Fibroblast of skin of right quadriceps (primary cell): Measurements from ENCODE around the gene LTB4R.
A peak's percentile ranks its signal among the peaks of the same experiment; 100 is the strongest.

ENCODE experiments used
- DNase-seq: peaks from one replicate; pipeline ENCODE4 v3.0.0-alpha.2; 2013

Gene LTB4R, protein sequence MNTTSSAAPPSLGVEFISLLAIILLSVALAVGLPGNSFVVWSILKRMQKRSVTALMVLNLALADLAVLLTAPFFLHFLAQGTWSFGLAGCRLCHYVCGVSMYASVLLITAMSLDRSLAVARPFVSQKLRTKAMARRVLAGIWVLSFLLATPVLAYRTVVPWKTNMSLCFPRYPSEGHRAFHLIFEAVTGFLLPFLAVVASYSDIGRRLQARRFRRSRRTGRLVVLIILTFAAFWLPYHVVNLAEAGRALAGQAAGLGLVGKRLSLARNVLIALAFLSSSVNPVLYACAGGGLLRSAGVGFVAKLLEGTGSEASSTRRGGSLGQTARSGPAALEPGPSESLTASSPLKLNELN

DNA sequence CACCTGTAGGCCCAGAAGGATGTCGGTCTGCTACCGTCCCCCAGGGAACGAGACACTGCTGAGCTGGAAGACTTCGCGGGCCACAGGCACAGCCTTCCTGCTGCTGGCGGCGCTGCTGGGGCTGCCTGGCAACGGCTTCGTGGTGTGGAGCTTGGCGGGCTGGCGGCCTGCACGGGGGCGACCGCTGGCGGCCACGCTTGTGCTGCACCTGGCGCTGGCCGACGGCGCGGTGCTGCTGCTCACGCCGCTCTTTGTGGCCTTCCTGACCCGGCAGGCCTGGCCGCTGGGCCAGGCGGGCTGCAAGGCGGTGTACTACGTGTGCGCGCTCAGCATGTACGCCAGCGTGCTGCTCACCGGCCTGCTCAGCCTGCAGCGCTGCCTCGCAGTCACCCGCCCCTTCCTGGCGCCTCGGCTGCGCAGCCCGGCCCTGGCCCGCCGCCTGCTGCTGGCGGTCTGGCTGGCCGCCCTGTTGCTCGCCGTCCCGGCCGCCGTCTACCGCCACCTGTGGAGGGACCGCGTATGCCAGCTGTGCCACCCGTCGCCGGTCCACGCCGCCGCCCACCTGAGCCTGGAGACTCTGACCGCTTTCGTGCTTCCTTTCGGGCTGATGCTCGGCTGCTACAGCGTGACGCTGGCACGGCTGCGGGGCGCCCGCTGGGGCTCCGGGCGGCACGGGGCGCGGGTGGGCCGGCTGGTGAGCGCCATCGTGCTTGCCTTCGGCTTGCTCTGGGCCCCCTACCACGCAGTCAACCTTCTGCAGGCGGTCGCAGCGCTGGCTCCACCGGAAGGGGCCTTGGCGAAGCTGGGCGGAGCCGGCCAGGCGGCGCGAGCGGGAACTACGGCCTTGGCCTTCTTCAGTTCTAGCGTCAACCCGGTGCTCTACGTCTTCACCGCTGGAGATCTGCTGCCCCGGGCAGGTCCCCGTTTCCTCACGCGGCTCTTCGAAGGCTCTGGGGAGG is at the start of gene LTB4R:
LTB4R (plus strand) TSS at position 857 of the 959 bp plus-strand sequence. CDS start 4,150 bp downstream, outside the sequence.
- DNase-seq, result peak; percentile 66

DNA sequence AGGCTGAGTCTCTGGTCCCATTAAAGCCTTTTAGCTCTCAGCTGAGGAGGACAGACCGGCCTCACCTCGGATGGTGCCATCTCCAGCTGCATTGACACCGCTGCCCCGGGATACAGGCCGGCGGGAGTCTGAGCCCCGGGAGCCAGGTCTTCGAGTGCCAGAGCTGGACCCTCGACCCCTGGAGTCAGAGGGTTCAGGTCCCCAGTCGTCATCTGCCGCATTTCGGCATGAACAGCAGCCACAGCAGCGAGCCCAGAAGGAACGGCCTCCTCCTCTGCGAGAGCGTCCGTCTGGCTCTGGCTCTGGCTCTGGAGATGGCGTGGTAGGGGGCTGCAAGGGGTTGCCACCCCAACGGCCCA is 49.4 kb upstream of the LTB4R start:
- no peak for DNase-seq

DNA sequence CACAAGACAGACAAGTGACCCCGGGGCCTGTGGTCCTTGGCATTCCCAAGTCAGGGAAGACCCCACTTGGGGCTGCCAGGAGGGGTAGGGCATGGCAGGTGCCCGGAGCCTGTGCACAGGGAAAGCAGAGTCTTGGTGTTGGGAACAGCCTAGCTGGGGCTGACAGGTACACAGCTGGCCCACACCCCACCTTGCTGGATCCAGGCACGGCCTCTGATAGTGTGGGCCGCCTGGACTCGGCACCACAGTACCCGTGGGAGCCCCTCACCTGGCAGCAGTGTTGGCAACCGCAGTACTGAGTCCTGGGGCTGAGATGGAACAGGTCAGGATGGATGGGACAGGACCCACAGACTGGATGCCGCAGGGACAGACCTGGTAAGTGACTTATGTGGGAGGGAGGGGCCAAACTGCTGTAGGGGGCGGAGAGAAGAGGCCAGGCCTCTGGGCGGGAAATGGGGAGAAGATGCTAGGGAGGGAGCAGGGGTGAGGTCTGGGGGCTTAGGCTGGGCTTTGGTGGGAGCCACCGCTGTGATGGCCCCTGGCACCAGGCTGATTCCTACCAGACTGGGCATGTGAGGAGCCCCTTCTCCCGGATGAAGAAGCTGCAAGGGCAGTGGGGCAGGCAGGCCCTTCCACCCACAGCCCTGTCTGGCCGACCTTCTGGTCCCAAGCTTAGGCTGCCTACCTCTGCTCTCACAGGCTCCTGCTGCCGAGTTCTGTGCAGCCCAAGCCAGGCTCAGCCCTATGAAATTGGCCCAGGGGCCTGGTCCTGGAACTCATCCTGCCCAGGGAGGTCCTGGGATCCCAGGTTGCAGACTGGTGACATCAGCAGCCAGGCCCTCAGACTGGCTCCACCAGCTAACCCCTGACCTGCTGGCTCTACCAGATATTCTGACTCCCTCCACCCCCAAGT is 48.2 kb upstream of the LTB4R start, which contains the start of gene TGM1:
TGM1 (minus strand) TSS at position 357 of the 913 bp plus-strand sequence. CDS start 825 bp downstream, outside the sequence.
- DNase-seq, result no peak

DNA sequence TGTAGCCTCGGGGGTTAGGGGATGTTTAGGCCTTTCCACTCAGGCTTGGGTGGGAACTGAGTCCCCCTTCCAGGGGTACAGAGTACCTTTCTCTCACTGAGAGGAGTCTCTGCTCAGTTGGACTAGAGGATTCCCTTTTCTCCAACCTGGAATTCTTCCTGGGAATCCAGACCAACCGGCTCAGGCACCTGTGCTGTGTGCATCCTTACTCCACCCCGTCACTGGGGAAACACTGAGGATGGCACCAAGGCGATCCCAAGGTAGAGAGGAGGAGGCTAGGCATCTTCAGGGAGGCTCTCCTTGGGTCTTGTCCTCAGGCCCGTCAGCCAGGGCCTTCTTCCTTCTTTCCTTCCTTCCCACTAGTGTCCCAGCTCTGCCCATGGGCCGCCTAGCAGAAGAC is 47.5 kb upstream of the LTB4R start:
- DNase-seq, result no peak

DNA sequence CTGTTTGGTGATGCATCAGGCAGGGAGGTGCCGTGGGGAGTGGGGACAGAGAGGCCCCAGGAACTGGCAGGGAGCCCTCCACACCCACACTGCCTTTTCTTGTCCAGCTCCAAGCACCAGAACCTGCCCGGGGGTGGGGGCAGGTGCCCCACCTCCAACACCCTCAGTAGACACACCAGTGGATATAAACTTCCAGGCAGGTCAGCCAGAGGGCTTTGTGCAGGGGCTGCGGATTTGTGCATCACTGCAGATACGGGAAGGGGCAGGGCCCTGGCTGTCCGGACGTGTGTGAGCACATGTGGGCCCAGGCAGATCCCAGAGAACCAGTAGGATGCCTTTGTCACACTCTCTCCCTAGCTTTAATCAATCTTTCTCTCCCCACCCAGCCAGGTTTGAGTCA is 47.0 kb upstream of the LTB4R start:
- no peak for DNase-seq

DNA sequence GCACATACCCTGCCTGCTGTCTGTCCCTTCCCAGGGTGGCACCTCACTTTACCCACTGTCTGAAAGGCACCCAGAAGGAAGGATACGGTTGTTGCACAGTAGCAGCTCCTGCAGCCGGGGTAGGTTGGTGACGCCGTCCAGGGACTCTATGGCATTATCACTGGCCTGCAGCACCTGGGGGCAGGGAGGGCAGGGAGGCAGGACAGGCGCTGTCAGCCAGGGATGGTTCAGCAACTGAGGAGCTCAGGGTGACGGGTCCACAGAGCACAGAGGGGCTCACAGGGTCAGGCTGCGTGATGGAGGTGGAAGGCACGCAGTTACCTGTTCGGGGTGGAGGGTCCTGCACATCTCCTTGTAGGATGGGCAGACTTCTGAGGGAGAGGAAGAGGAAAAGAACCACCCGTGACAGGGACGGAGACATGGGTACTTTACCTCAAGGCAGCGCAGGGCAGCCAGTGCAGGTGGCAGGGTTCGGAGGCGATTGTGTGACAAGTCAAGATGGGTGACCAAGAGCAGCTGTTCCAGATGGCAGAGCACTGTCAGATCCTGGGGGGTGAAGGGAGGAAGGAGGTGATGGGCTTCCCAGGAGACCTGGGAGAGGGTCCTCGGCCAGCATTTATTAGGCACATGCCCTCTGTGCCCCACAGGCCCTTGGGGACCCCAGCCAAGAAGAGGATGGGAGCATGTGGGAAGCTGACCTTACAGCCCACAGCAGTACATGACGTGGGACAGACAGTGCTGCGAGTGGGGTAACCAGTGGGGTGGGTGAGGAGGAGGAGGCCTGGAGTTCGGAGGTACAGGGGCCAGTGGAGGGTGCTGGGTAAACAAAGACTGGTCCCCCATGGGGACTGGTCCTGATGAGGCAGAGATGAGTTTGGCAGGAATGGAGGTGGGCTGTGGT is 44.7 kb upstream of the LTB4R start:
- DNase-seq, result no peak

DNA sequence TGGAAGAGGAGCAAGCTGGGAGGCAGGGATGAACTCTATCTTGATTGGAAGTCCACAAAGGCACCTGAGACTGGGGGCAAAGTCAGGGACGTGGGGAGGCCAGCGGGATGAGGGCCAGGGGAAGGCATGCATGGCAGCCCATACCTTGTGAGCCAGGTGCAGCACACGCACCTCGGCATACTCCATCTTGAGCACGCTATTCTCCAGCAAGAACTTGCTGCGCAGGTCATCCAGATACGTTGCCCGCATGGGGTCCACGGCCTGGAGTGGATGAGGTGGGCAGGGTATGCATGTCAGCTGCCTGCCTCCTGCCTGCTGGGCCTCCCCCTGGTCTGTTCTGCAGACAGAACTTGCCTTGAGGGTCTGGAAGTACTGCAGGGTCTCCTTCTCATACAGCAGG is 43.8 kb upstream of the LTB4R start:
- DNase-seq, result no peak

DNA sequence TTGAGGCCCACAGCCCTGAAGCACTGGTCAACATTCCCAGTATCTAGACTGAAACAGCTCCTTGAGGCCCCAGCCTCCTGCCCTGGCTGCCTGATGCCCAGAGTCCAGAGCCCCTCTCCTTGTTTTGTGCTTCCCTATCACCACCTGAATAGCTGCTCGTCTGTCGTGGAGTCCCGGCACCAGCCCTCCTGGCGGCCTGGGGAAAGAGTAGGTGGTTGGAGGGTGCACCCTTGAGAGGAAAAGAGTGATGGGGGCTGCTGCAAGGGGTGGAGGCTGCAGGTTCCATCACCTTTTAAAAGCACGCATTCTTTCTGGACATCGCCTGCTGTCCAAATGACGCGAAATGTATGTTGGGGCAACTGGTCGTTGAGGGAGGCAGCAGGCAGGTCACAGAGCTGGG is 43.1 kb upstream of the LTB4R start:
- DNase-seq, result no peak

DNA sequence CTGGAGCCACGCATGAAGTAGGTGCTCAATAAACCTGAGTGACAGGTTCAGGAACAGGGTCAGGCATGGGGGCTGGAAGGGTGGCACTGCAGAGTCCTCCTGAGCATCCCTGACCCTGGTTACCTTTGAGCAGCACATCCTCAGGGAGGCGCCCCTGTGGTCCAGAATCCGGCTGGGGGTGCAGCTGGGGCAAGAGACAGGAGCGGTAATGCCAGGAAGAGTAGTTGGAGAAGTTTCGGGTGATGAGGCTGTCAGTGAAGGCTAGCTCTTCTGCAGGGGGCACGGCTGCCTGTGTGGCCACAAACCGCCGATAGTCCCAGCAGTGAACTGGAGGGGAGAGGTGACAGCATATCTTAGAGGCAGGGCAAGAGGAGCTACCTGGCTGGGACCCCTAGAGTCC is 41.9 kb upstream of the LTB4R start:
- no peak for DNase-seq

DNA sequence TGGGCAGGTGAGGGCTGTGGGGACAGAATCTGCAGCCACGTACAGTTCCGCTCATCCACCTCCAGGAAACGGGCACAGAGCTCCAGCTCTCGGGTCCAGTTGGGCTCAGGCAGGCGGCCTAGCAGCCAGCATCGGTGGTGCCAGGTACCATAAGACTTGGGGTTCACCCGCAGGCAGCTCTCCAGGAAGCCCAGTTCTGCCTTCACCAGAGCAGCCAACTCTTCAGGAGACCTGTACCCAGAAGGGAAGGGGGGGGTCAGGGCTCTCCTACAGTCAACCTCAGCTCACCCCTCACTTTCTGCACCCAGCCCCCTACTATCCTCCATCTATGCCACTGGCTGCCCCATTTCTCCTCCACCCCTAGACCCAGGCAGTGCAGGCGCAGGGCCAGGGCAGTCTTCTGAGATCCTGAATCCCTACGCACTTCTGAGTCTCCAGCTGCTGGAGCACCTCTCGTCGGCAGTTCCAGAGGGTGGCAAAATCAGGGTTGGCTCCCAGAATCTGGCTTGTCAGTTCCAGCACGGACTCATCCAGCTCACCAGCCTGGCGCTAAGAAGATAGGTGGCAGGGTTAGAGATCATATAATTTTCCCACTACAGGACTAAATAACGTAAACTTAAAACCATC is 41.3 kb upstream of the LTB4R start:
- DNase-seq, result no peak

DNA sequence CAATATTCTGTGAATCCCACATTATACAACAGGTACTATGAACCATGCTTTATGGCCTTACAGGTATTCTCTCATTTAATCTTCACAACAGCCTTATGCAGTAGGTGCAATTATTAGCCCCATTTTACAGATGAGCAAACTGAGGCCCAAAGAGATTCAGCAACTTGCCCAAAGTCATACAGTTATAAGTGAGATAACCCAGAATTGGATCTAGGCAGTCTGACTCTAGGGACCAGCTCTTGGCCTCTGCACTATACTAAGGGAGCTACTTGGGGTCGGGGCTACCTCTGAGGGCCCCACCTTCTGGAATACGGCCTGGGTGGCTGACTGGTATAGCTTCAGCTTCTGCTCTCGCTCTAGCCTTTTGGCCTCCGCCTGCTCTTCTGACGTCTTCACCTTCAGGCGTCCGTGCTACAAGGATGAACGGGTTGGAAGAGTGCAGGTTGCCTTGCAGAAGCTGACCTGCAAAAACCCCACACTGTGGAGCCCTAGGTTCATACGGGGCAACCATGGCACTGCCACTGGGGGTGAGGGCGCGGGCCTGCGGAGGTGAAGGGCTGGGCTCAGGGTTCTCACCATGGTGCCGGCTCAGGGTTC is 40.7 kb upstream of the LTB4R start:
- DNase-seq, result no peak

DNA sequence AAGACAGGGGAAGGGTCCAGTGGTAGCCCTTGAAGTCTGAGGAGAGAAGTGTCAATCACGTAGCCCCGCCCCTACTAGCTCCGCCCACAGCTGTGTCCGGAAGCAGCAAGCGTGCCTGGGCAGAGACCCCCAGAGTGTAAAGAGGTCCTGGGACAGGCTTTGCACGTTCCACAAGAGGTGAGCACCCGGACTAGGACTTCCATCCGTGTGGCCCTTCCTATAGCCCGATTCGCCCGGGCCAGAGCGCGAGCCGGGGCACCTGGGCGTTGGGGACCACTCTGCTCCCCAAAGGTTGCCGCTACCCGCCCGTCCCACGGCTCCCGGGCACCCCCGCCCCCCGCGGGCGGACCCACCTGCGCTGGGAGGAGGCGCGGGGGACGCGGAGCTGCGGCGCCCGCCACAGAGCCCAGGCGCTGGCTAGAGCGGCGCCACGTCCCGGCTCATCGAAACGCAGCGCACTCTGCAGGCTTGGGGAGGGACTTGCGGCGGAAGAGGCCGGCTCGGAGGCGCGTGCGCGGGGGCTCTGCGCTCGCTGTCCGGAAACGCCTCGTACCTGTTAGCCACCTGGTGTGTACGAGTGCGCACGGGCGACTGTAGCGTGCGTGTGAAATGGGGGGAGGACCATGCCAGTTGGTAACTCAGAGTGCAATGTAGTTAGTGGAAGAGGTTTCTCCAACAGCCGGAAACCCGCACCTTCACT is 40.0 kb upstream of the LTB4R start, which contains the start of gene RABGGTA:
RABGGTA (minus strand) TSS at position 464 of the 700 bp plus-strand sequence. CDS start 482 bp downstream, outside the sequence.
- DNase-seq, result peak; percentile 84

DNA sequence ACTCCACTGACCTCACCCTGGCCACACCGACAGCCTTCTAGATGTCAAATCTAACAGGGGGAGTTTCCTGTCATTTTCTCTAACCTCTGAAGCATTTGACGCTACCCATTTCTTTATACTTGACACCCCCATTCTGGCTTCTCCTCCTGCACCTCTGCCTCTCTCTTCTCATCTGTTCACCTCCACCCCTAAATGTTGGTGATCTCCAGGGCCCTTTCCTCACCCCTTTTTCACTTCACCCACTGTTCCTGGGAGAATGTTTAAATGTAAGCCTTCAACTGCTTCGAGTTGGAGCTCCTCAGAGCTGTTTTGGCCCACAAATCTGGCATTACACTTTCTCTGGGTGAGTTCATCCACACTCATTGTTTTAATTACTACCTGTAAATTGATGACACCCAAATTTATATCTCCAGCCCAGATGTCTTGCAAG is 39.5 kb upstream of the LTB4R start:
- DNase-seq, result no peak

DNA sequence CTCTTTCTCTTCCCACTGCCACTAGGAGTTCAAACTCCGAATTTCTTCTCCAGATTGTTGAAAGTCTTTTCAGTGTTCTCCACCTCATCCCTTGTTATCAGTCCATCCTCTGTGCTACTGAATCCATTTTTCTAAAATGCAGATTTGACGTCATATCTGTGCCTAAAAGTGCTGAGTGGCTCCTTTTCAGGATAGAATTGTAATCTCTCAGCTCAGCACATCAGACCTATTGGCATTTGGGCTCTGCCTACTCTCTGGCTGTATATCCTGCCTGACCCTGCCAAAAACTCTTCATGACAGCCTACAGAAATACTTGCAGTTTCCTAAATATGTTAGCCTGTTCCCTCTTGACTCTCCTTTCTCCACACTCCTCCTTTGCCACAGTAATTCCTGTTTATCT is 38.8 kb upstream of the LTB4R start:
- no peak for DNase-seq

DNA sequence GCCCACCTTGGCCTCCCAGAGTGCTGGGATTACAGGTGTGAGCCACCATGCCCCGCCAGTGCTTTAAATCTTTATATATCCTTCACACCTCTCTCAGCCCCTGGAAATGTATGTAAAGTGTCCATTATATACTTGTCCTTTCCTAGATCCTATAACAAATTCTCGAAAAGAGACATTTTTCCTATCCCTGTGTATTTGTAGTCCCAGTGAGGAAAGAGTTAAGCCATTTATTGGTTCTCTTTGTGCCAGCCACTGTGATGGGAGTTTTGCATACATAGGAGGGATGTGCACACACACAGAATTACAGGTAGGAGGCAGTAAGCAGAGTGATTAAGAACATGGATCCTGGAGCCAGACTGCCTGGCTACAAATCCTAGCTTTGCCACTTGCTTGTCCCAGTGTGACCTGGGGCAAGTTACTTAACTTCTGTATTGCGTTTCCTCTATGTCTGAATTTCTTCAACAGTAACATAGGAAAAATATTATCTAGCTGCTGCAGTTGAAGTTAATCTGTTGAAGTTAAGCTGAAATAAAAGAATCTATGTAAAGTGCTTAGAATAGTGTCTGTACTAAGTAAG is 37.8 kb upstream of the LTB4R start:
- DNase-seq, result no peak

DNA sequence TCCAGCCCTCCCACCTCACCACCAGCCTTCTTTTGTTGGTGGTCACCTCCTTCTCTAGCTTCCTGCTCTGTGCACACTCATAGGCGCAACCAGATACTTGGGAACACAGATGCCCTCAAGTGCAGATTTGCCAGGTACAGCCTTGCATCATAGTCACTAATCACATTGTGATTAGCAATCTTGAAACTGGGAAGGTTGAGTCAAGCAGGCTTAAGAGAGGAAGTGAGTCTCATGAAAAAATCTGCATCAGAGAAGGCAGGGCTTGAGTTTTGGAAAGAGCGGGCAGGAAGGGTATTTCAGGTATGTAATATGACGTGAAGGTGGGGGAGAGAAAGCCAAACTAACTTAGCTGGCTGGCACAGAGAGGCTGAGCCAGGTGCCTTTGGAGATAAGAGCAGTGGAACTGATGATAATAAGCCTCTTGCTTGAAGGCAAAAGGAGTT is 37.2 kb upstream of the LTB4R start:
- DNase-seq, result no peak

DNA sequence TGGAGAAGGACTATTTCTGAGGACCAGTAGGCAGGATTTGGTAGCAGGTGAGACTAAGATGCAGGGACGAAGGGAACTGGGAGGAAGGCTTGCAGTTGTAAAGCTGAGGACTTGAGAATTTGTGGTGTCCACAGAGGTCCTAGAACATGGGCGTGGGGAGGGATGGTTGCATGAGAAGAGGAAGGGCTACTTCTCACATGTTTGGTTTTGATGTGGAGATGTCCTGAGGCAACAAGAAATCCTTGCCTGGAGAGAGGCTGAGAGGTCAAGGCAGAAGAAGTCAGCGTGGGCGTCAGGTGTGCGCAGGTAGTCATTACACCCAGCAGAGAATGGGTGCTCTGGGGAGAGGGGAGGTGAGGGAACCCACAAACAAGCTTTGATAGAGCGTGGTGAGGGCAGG is 34.2 kb upstream of the LTB4R start:
- DNase-seq, result no peak

DNA sequence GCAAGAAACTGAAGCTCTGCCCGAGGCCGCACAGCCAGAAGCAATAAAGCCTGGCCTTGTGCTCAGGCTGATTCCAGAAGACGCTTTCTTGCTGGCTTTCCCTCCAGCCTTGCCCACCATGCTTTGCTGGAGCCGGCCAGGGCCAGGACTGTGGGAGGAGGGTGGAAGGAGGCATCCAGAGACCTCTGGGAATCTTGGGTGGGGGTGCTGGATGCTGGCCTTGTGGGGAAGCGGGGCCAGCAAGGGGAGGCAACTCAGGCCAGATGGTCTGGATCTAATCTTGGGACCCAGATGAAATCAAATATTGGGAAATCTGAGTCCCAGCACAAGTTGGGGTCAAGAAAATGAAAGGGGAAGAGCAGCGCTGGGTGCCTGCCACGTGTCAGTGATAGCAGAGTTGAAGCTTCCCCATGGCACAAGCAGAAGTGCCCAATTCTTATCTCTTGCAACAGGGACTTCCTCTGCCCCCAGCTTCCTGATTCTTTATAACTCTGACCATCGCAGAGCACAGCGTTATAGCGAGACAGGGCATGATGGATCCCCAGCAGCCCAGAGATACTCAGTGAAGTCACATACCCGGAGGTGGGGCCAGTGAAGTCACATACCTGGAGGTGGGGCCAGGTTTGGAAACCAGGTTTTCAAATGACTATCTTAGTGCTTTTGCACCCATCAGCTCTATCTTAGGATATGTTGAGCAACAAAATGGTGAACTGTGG is 33.5 kb upstream of the LTB4R start:
- DNase-seq, result no peak

DNA sequence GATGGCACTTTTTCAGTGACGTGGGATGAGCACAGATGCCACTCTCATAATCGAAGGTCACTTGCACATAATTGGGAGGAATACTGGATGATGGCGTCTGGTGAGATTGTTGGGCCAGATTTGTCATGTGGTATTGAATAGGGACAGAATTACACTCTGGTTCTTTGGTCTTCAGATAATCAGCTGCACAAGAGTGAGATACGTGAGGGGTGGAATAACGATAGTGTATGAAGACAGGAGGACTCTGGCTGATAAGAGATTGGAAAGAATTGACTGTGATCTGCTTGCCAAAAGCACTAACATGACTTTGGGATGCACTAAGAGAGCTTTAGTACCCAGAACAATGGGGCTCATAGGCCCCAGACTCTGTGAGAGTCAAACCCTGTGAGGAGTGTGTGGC is 32.9 kb upstream of the LTB4R start:
- DNase-seq, result no peak
